Occipital lobe (tissue), 2 donors: ENCODE measurements around the gene APP. TPM values are rescaled to one million over a fixed set of nuclear protein-coding genes. Genes with fewer than 3 reads are reported as not detected.

ENCODE experiments used
- DNase-seq: peaks from one replicate; lab custom pipeline; 2025; lab: John Stamatoyannopoulos, UW
- total RNA-seq: library from RNA; depleted of rRNA; stranded (reverse); fragments of >200 nt; gene quantifications from one replicate; pipeline ENCODE4 v1.2.3, GENCODE V29; 2014

APP gene
- total RNA-seq, 1 donor from 2014 or later, result 354 TPM

GRCh38 chr21:25980710-25981109 is 189.9 kb downstream of the APP start:
- no peak for DNase-seq

DNA sequence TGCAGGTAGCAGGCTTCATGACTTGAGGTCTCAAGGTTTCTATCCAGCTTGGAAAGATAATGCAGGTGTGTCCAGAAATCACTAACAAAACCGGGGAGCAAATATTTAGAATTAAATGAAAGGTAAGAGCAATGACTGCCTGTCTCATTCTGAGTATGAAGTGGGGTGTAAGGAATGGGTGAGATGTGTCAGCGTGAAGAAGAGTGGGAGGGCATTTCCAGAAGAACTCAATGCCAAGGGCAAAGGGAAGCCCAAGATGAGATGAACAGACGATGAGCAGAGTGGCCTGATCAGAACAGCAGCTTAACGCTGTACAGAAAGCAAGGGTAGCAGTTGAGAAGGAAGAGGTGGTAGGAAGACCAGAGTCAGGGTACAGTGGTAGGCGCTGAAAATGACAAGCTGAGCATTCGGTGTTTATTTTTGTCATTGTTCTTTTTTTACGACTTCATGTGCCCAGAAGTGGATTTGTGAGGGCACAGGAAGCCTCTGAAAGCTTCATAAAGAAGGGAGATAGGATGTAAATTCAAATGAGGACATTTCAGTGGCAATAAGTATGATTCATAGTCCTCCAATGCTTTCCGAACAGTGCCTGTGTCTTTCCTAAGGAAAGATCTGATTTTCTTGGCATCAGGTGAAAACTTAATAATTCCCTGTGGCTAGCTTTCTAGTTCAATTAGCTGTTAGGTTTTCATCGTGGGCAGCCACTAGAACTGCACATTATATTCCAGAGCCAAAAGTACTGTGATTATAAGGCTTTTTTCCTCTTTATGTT is 190.5 kb downstream of the APP start:
- DNase-seq, result no peak

GRCh38 chr21:25977068-25977611 is 193.4 kb downstream of the APP start:
- DNase-seq, result no peak

DNA sequence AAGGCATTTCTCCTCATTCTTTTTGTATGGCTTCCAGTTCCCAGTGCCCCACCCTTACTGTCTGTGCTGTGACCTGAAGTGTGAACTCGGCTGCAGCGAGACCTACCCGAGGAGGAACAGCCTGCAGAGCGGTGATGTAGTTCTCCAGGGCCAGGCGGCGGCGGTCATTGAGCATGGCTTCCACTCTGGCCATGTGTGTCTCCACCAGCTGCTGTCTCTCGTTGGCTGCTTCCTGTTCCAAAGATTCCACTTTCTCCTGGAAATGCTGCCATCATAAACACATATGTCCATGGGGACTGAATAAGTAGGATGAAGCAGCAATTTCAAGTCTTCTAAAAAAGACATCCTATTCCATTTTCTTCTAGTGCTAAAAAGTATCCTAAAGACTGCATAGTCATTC is 195.6 kb downstream of the APP start:
- DNase-seq, result no peak

- DNase-seq, result peak; percentile 48
These were observed 200.2 kb downstream of the APP start for GRCh38 chr21:25970254-25970930.

GRCh38 chr21:25967901-25968438 is 202.6 kb downstream of the APP start:
- DNase-seq, result no peak

DNA sequence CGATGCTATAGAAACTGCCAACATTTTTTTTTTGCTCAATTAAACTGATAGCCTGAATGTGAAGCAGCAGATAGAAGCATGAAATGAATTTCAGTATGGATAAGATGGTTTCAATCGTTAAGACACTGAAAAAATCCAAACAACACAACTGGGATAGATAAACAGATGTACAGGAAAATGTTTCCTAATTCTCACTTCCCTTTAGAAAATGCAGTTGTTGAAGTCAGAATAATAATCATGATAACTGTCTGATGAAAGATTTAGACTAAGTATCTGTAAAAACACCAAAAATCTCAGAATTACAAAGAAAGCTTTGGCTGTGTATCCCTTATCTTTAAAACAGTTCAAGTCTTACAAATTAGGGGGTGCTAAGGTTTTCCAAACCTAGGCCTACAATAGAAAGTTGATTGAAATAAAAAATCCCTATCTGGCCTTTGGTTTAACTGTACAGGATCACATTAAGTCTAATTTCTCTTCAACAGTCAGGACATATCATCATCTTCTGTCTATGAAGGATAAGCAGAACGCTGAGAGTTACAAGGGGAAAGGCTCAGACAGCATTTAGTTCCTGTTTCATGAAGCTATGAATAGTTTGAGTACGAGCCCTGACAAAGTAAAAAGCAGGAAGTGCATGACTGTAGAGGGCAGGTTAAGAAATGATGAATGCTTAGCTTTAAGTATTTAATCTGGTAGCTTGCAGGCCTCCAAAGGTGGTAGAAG is 203.2 kb downstream of the APP start:
- DNase-seq, result no peak

DNA sequence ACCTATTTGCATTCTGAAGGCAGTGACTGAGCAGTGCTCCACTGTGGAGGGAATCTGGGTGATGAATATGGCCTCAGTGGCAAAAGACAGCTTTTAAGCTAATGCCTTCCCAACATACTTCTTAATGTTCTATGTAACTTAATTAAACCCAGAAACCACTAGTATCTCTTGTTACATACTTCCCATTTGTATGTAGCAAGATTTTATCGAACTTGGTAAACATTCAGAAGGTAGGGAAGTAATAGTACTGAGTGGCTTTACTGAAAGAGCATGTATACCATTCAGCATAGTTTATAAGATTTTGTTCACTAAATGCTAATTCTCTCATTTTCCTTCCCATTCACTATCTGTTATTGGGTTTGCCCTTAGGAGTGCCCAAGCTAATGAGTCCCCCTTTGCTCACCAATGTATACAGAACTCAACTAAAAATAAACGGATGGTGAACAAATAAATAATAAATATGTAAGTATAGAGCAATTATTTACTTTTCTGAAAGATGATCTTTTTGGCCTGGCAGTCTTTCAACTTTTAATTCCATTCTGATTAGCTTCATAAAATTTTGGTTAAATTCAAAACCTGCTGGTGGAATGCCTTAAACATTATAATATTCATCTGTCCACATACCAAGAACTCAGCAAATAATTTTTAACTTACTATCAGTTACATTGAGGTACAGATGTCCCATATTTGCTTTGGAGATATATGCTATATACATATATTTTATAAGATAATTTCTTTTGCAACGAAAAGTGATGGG is 204.4 kb downstream of the APP start:
- no peak for DNase-seq

GRCh38 chr21:25964926-25965325 is 205.6 kb downstream of the APP start:
- no peak for DNase-seq

DNA sequence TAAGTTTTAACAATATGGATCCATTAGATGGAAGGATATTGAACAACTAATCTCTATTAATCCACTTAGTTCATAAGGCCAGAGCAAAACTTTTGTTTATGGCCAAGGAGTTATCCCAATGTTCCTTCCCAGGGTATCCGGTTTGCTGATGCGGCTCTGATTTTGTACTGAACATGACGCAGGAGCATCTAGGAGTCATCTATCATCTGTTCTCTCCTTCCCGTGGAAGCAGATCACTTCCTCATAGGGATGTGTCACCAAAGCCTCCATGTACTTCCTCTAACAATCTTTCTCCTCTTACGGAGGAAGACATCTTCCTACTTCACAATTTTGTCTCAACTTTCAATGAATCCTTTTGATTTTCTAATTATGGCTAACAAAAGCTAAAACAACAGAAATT is 206.6 kb downstream of the APP start:
- no peak for DNase-seq

- no peak for DNase-seq
These were observed 207.4 kb downstream of the APP start for GRCh38 chr21:25963181-25963580.

GRCh38 chr21:25961042-25961441 is 209.5 kb downstream of the APP start:
- DNase-seq, result no peak

GRCh38 chr21:25960402-25960801 is 210.2 kb downstream of the APP start:
- DNase-seq, result no peak

DNA sequence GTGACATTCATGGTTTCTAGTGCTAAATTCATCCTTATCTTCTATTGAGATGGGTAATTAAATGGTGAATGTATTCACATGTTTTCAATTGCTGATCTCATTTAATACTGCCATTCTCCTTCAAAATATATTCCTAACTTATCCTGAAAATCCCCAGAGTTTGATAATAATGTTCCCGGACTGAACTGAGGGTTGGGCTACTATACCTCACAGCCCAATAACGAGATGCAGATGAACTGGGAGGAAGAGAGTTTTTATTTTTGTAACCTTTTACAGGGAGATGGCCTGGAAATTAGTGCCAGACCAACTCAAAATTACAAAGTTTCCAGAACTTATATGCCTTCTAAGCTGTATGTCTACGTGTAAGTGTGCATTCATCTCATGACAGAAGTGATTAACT is 210.8 kb downstream of the APP start:
- DNase-seq, result no peak

- no peak for DNase-seq
These were observed 213.4 kb downstream of the APP start for GRCh38 chr21:25956993-25957714.

GRCh38 chr21:25955646-25956045 is 214.9 kb downstream of the APP start:
- DNase-seq, result no peak

- no peak for DNase-seq
These were observed 216.9 kb downstream of the APP start for GRCh38 chr21:25953659-25954058.

GRCh38 chr21:25953196-25953595 is 217.4 kb downstream of the APP start:
- no peak for DNase-seq

GRCh38 chr21:25952306-25952705 is 218.3 kb downstream of the APP start:
- DNase-seq, result no peak

- no peak for DNase-seq
These were observed 220.9 kb downstream of the APP start for GRCh38 chr21:25949701-25950100.
